Coronary artery (tissue), 2 donors: ENCODE results near the gene TMEM238.
"Not testable (repeated sequence)": the region's sequence is repeated elsewhere in the genome, so short reads cannot be mapped to it uniquely, and the experiment has no call there.

Experiments
- DNase-seq: peaks from one replicate; pipeline ENCODE4 v3.0.0-alpha.2; 2017; ENCODE audit warnings: low spot score
- H3K27ac ChIP-seq, 2 donors: fragments of 200-600 bp; sonication (generic); one replicate each; pipeline ENCODE4 v1.5.1; 2016 to 2019
- H3K4me3 ChIP-seq: fragments of 200-600 bp; sonication (generic); 2 replicates; pipeline ENCODE4 v1.5.1; 2016; ENCODE audit warnings: mild to moderate bottlenecking, moderate library complexity
- CTCF ChIP-seq: fragments of 200-600 bp; sonication (generic); IDR thresholded peaks from one replicate; pipeline ENCODE4 v1.5.1; 2019; ENCODE audit warnings: antibody characterized with exemption

TMEM238 gene

DNA sequence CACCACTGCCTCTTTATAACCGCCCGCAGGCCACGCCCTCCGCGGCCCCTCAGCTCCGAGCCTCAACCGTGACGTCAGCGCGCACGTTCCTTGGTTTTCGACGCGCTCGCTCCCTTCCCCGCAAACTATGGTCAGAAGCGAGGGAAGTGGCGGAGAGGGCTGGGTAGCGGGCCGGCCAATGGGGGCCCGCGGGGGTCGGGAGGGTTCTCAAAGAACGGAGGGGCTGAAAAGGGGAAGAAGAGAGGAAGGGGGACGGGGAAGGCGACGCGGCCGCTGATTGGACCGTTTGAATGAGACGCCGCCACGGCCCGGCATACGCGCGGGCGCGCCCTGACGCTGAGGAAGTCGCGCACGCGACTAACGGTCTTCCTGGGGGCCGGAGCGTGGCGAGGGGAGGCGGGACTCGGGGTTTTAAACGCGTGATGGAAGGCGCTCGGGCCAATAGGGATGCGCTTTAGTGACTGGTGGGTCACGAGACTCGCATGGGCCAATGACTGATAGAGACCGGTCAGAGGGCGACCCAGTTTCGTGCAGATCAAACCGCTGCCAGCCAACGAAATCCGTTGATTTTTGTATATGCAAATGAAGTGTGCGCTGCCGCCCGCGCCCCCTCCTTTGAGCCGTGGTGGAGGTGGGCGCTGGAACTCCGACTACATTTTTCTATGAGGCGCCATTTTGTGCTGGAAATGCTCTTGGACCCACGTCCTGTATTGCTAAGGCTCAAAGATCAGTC, 23.9 kb upstream of the TMEM238 start:
- no peak for TF ChIP-seq CTCF
- Histone ChIP-seq H3K4me3 (peak overlapping the region; percentile 94), H3K27ac (peak overlapping the region; percentile 97)
- DNase-seq: peak; percentile 99

DNA sequence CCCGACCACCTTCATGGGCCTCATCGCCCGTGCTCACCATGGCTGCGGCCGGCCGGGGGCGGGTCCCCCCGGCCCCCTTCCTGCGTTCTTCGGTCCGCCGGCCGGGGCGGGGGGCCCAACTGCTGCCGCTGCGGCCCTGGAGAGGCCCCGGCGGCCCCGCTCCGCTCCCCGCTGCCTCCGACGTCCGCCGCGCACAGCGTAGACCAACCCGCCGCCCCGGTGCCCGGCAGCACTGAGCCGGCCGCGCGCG, 23.4 kb upstream of the TMEM238 start, which contains the start of gene UBE2S:
UBE2S (minus strand) TSS at position 239 of the 250 bp plus-strand sequence; CDS start at position 40, 199 bp downstream.
- peak within 1 kb of the TSS; percentile 94 for H3K4me3 ChIP-seq
- peak within 1 kb of the TSS; percentile 97 for H3K27ac ChIP-seq
- not testable (repeated sequence) for DNase-seq

DNA sequence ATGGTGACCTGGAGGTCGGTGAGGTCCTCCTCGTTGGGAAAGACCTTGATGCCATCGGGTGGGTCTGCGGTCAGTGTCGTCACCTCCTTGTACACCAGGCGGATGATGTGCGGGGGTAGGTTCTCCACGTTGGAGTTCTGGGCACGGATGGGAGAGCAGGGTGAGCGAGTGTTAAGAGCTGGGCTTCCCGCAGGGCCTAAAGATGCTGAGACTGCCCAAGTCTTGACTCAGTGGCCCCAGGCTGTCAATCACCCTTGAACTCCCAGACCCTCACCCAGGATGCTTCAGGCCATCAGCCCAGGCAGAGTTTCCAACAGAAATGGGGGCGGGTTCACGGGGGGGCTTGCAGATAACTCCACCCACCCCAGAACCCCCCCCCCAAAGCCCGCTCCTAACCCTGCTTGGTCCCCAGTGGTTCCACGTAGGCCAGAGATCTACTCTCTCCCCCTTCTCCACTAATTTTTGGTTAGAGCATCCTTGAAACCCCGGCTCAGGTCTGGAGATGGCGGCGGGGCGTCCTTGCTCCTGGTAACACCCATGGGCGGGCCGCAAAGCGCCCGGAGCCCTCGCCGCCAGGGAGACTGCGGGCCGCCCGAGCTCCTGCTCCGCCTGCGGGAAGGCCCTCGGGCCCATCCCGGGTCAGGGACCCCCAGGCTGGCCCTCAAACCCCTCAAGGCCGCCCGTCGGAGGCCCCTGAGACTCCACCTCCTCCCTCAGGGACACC, 22.9 kb upstream of the TMEM238 start:
- no peak for TF ChIP-seq CTCF
- Histone ChIP-seq H3K4me3 (peak overlapping the region; percentile 94), H3K27ac (peak overlapping the region; percentile 97)
- DNase-seq: peak; percentile 81

GRCh38 chr19:55406091-55406825, 22.2 kb upstream of the TMEM238 start:
- no peak for DNase-seq
- peak overlapping the region; percentile 94 for H3K4me3 ChIP-seq
- H3K27ac ChIP-seq: no peak overlapping the region
- TF ChIP-seq CTCF: no peak

DNA sequence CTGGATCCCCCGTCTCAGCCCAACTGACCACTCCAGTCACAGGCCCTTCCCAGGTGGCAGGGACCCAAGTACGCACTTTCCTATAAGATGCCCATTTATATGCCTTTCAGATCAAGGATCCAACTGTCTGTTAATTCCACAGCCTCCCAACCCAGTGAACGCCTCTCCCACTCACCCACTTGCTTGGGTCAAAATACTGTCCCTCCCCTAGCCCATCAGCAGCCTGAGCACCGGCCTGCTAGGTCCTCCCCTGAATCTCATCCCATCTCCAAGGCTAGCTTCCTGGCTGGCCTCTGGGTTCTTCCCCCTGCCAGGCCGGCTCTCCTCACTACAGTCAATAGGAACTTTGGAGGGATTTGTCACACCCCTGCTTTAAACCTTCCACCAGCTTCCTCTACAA, 21.5 kb upstream of the TMEM238 start:
- no peak overlapping the region for H3K27ac ChIP-seq
- no peak for TF ChIP-seq CTCF

GRCh38 chr19:55402509-55402908, 18.4 kb upstream of the TMEM238 start:
- Histone ChIP-seq H3K4me3 (no peak overlapping the region), H3K27ac (no peak overlapping the region)
- no peak for DNase-seq
- TF ChIP-seq CTCF: no peak

More for the DNA sequence above, 21.5 kb upstream of the TMEM238 start:
- H3K4me3 ChIP-seq: no peak overlapping the region
- DNase-seq: no peak

GRCh38 chr19:55401390-55401789, 17.3 kb upstream of the TMEM238 start:
- not testable (repeated sequence) for DNase-seq, H3K27ac ChIP-seq, H3K4me3 ChIP-seq
